Neural cell (in vitro differentiated cells): ENCODE data around the gene MINDY4. TPM values are rescaled to one million over a fixed set of nuclear protein-coding genes. Genes with fewer than 3 reads are reported as not detected.

Experiments
- H2AFZ ChIP-seq: fragments of 200-600, 300-800 bp; sonication (generic), shearing (Covaris generic); 2 replicates; pipeline ENCODE4 v1.6.0; 2014; ENCODE audit warnings: low read depth, mild to moderate bottlenecking, antibody characterized with exemption, low read length, moderate library complexity
- H3F3A ChIP-seq: fragments of 200-600 bp; shearing (Covaris generic); 2 replicates; pipeline ENCODE4 v1.6.1; 2016; ENCODE audit warnings: mild to moderate bottlenecking, moderate library complexity, mixed read lengths, antibody characterized with exemption, low read length; ENCODE audit not compliant: insufficient read depth, poor library complexity, severe bottlenecking
- H3K27ac ChIP-seq: fragments of 200-600, 300-800 bp; sonication (generic), shearing (Covaris generic); 2 replicates; pipeline ENCODE4 v1.5.1; 2014; ENCODE audit warnings: mild to moderate bottlenecking, low read length, moderate library complexity
- H3K27me3 ChIP-seq: fragments of 300-800, 200-600 bp; sonication (generic), shearing (Covaris generic); 2 replicates; pipeline ENCODE4 v1.6.0; 2014; ENCODE audit warnings: mild to moderate bottlenecking, low read depth, low read length, moderate library complexity; ENCODE audit not compliant: insufficient read depth
- H3K36me3 ChIP-seq: fragments of 300-800, 200-600 bp; sonication (generic), shearing (Covaris generic); 2 replicates; pipeline ENCODE4 v1.5.1; 2014; ENCODE audit warnings: mild to moderate bottlenecking, antibody characterized with exemption, low read length, moderate library complexity; ENCODE audit not compliant: insufficient read depth
- H3K4me2 ChIP-seq: fragments of 300-800, 200-600 bp; sonication (generic), shearing (Covaris generic); 2 replicates; pipeline ENCODE4 v1.6.0; 2014; ENCODE audit warnings: mild to moderate bottlenecking, low read length
- H3K4me3 ChIP-seq: fragments of 300-800, 200-600 bp; sonication (generic), shearing (Covaris generic); 2 replicates; pipeline ENCODE4 v1.5.1; 2014; ENCODE audit warnings: mild to moderate bottlenecking, low read length, moderate library complexity
- H3K79me2 ChIP-seq: fragments of 200-600 bp; shearing (Covaris generic); replicated peaks from 2 replicates; pipeline ENCODE4 v1.6.0; 2014; ENCODE audit warnings: mild to moderate bottlenecking, low read length, moderate library complexity; ENCODE audit not compliant: insufficient read depth
- H3K9ac ChIP-seq: fragments of 300-800, 200-600 bp; sonication (generic), shearing (Covaris generic); 2 replicates; pipeline ENCODE4 v1.6.1; 2016; ENCODE audit warnings: mild to moderate bottlenecking, low read length, mixed read lengths
- H3K9me2 ChIP-seq: fragments of 200-600 bp; shearing (Covaris generic); 2 replicates; pipeline ENCODE4 v1.6.1; 2016; ENCODE audit warnings: mild to moderate bottlenecking, low read length, mixed read lengths; ENCODE audit not compliant: insufficient read depth
- H3K9me3 ChIP-seq: fragments of 200-600, 300-800 bp; sonication (generic), shearing (Covaris generic); 2 replicates; pipeline ENCODE4 v1.6.1; 2016; ENCODE audit warnings: mild to moderate bottlenecking, mixed run types, low read length, moderate library complexity, mixed read lengths
- H4K20me1 ChIP-seq: fragments of 200-600 bp; shearing (Covaris generic); 2 replicates; pipeline ENCODE4 v1.6.1; 2016; ENCODE audit warnings: mild to moderate bottlenecking, mixed run types; ENCODE audit not compliant: insufficient read depth
- EP300 ChIP-seq: fragments of 450-650 bp; conservative IDR thresholded peaks from 2 replicates; pipeline ENCODE4 v1.6.1; 2014; ENCODE audit warnings: antibody characterized with exemption, mild to moderate bottlenecking, moderate library complexity; ENCODE audit not compliant: poor library complexity, severe bottlenecking
- EZH2 ChIP-seq: fragments of 200-600, 300-800 bp; shearing (Covaris generic), sonication (generic); IDR thresholded peaks from 2 replicates; pipeline ENCODE4 v1.6.1; 2014; ENCODE audit warnings: antibody characterized with exemption, low read length, borderline replicate concordance, mild to moderate bottlenecking; ENCODE audit not compliant: insufficient read depth, poor library complexity, severe bottlenecking
- MXI1 ChIP-seq: fragments of 450-650 bp; conservative IDR thresholded peaks from 2 replicates; pipeline ENCODE4 v1.6.1; 2014; ENCODE audit warnings: antibody characterized with exemption, mild to moderate bottlenecking; ENCODE audit not compliant: poor library complexity, severe bottlenecking
- POLR2AphosphoS5 ChIP-seq: IDR thresholded peaks from 2 replicates; pipeline ENCODE4 v1.6.1; 2012
- RAD21 ChIP-seq: fragments of 450-650 bp; conservative IDR thresholded peaks from 2 replicates; pipeline ENCODE4 v1.6.1; 2014; ENCODE audit warnings: antibody characterized with exemption, mild to moderate bottlenecking, moderate library complexity
- REST ChIP-seq: IDR thresholded peaks from 2 replicates; pipeline ENCODE4 v1.6.1; 2012; ENCODE audit warnings: borderline replicate concordance
- SMC3 ChIP-seq: fragments of 450-650 bp; conservative IDR thresholded peaks from 2 replicates; pipeline ENCODE4 v1.6.1; 2014; ENCODE audit warnings: antibody characterized with exemption, mild to moderate bottlenecking, moderate library complexity; ENCODE audit not compliant: poor library complexity
- TAF1 ChIP-seq: IDR thresholded peaks from 2 replicates; pipeline ENCODE4 v1.6.1; 2012; ENCODE audit warnings: low read depth
- polyA plus RNA-seq: library from polyadenylated mRNA; depleted of rRNA; stranded (reverse); fragments of >200 nt; gene quantifications from 2 replicates; pipeline ENCODE4 v1.2.3, GENCODE V29; 2014
- TF ChIP-seq, protein P1 (sequence below): fragments of 450-650 bp; IDR thresholded peaks from 2 replicates; pipeline ENCODE4 v1.5.1; 2014; ENCODE audit warnings: antibody characterized with exemption, mild to moderate bottlenecking, moderate library complexity; ENCODE audit not compliant: poor library complexity, severe bottlenecking

MINDY4 gene
- polyA plus RNA-seq, 1 donor from 2014 or later: 1.0 TPM

DNA sequence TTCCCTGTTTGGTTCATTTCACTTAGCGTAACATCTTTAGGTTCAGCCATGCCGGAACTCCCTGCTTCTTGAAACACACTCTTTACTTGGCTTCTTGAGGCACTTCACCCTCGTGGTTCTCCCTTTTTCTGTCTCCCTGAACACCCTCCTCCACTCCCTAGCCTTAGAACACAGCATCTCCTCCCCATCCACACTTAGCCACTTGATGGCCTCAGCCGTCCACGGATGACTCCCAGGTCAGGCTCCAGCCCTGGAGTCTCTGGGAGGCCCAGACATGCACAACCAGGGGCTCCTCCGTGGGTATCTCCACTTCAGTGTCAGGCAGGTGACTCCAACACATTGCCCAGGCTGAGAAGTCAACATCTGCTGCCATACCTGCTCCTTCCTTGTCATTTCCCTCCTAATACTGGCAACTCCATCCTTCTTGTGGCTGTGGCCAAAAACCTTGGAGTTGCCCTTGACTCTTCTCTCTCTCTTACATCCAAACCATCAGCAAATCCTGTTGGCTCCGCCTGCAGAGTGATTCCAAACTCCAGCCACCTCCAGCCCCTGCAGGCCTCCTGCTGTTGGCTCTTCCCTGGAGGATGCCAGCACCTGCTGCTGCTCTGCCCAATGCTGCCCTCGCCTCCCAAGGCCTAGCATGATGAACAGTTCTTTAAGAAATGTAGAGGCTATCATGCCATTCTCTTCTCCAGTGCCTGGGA is 27.7 kb upstream of the MINDY4 start:
- H2AFZ ChIP-seq: no peak overlapping the region
- H3K4me3 ChIP-seq: no peak overlapping the region
- no peaks in the 10 kb centered on the region for H3K27me3 ChIP-seq
- H3K27ac ChIP-seq: no peak overlapping the region
- no peaks in the 10 kb centered on the region for H3F3A ChIP-seq
- H3K9me2 ChIP-seq: no peaks in the 10 kb centered on the region
- no peaks in the 10 kb centered on the region for H3K36me3 ChIP-seq
- H4K20me1 ChIP-seq: no peaks in the 10 kb centered on the region
- H3K9me3 ChIP-seq: no peaks in the 10 kb centered on the region
- no peak for TF ChIP-seq EZH2
- TF ChIP-seq MXI1: no peak
- no peak for TF ChIP-seq SMC3
- TF ChIP-seq, protein P1, sequence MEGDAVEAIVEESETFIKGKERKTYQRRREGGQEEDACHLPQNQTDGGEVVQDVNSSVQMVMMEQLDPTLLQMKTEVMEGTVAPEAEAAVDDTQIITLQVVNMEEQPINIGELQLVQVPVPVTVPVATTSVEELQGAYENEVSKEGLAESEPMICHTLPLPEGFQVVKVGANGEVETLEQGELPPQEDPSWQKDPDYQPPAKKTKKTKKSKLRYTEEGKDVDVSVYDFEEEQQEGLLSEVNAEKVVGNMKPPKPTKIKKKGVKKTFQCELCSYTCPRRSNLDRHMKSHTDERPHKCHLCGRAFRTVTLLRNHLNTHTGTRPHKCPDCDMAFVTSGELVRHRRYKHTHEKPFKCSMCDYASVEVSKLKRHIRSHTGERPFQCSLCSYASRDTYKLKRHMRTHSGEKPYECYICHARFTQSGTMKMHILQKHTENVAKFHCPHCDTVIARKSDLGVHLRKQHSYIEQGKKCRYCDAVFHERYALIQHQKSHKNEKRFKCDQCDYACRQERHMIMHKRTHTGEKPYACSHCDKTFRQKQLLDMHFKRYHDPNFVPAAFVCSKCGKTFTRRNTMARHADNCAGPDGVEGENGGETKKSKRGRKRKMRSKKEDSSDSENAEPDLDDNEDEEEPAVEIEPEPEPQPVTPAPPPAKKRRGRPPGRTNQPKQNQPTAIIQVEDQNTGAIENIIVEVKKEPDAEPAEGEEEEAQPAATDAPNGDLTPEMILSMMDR: no peak
- no peak for TF ChIP-seq POLR2AphosphoS5
- no peak for TF ChIP-seq RAD21
- TF ChIP-seq TAF1: no peak
- no peak for TF ChIP-seq EP300
- TF ChIP-seq REST: no peak
- H3K9ac ChIP-seq: no peak overlapping the region
- H3K79me2 ChIP-seq: no peaks in the 10 kb centered on the region
- no peak overlapping the region for H3K4me2 ChIP-seq

DNA sequence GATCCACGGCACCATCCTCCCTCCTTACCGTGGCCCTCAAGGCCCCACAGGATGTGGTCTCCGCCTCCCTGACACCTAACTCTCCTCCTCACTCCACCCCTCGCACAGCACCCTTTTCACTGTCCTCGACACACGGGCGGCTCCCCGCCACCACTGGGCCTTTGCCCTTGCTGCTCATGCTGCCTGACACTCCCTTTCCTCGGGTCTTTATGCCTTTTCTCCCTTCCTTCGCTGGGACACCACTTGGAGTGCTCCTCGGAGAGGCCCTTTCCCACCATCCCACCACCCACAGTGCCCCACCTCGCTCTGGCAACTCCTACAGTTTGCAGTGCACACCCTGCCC is 27.2 kb upstream of the MINDY4 start:
- no peaks in the 10 kb centered on the region for H3K79me2 ChIP-seq
- H3K27me3 ChIP-seq: no peaks in the 10 kb centered on the region
- H4K20me1 ChIP-seq: no peaks in the 10 kb centered on the region
- no peaks in the 10 kb centered on the region for H3K36me3 ChIP-seq
- no peak overlapping the region for H3K27ac ChIP-seq
- no peaks in the 10 kb centered on the region for H3K9me2 ChIP-seq
- no peaks in the 10 kb centered on the region for H3K9me3 ChIP-seq
- no peak overlapping the region for H3K9ac ChIP-seq
- no peaks in the 10 kb centered on the region for H3F3A ChIP-seq
- H2AFZ ChIP-seq: no peak overlapping the region
- TF ChIP-seq MXI1: no peak
- TF ChIP-seq RAD21: no peak
- TF ChIP-seq REST: no peak
- TF ChIP-seq EP300: no peak
- TF ChIP-seq SMC3: no peak
- no peak for TF ChIP-seq POLR2AphosphoS5
- TF ChIP-seq, protein P1: no peak
- no peak for TF ChIP-seq EZH2
- TF ChIP-seq TAF1: no peak
- no peak overlapping the region for H3K4me3 ChIP-seq
- no peak overlapping the region for H3K4me2 ChIP-seq
